BE2C (cell line): ENCODE results near the gene MAN2B2.
"Not testable (repeated sequence)": the region's sequence is repeated elsewhere in the genome, so short reads cannot be mapped to it uniquely, and the experiment has no call there.

ENCODE experiments used
- DNase-seq: peaks from one replicate; pipeline ENCODE4 v3.0.0-alpha.2; 2020
- H3K27me3 ChIP-seq: fragments of 250-450 bp; sonication (Bioruptor Pico); 2 replicates; pipeline ENCODE4 v1.5.1; 2020; ENCODE audit warnings: mild to moderate bottlenecking
- H3K36me3 ChIP-seq: fragments of 250-450 bp; sonication (Bioruptor Pico); 2 replicates; pipeline ENCODE4 v1.5.1; 2020; ENCODE audit warnings: mild to moderate bottlenecking
- H3K4me1 ChIP-seq: fragments of 250-450 bp; sonication (Bioruptor Pico); 2 replicates; pipeline ENCODE4 v1.5.1; 2020
- H3K4me3 ChIP-seq: 2 replicates; pipeline ENCODE4 v1.5.1; 2011; ENCODE audit warnings: low read depth, low read length
- H3K9me3 ChIP-seq: fragments of 250-450 bp; sonication (Bioruptor Pico); 2 replicates; pipeline ENCODE4 v1.5.1; 2020
- CTCF ChIP-seq: IDR thresholded peaks from 2 replicates; pipeline ENCODE4 v1.5.1; 2012; ENCODE audit warnings: mild to moderate bottlenecking, low read depth, low read length

Gene MAN2B2

GRCh38 chr4:6620891-6621555 is 46.0 kb downstream of the MAN2B2 start:
- Histone ChIP-seq H3K4me3 (no peak overlapping the region), H3K27me3 (no peaks in the 10 kb centered on the region), H3K4me1 (no peaks in the 10 kb centered on the region), H3K36me3 (no peaks in the 10 kb centered on the region), H3K9me3 (no peaks in the 10 kb centered on the region)
- no peak for DNase-seq
- peak; percentile 4; the same call in 1 of the 2 replicates for TF ChIP-seq CTCF

GRCh38 chr4:6621556-6621927 is 46.6 kb downstream of the MAN2B2 start:
- H3K9me3 ChIP-seq = no peaks in the 10 kb centered on the region
- H3K4me3 ChIP-seq = no peak overlapping the region
- TF ChIP-seq CTCF = no peak
- DNase-seq = no peak
- no peaks in the 10 kb centered on the region for H3K4me1 ChIP-seq
- no peaks in the 10 kb centered on the region for H3K36me3 ChIP-seq
- H3K27me3 ChIP-seq = no peaks in the 10 kb centered on the region

- H3K36me3 ChIP-seq = no peaks in the 10 kb centered on the region
- no peak for TF ChIP-seq CTCF
- no peaks in the 10 kb centered on the region for H3K27me3 ChIP-seq
- no peaks in the 10 kb centered on the region for H3K4me1 ChIP-seq
- no peaks in the 10 kb centered on the region for H3K9me3 ChIP-seq
- H3K4me3 ChIP-seq = no peak overlapping the region
- DNase-seq = no peak
Measured at GRCh38 chr4:6622744-6623143, 47.8 kb downstream of the MAN2B2 start.

GRCh38 chr4:6625256-6625655 is 50.3 kb downstream of the MAN2B2 start:
- no peak for DNase-seq
- H3K9me3 ChIP-seq = no peaks in the 10 kb centered on the region
- no peaks in the 10 kb centered on the region for H3K27me3 ChIP-seq

GRCh38 chr4:6626066-6626465 is 51.1 kb downstream of the MAN2B2 start:
- H3K9me3 ChIP-seq = no peaks in the 10 kb centered on the region
- H3K4me3 ChIP-seq = no peak overlapping the region
- no peak for DNase-seq
- no peaks in the 10 kb centered on the region for H3K4me1 ChIP-seq
- H3K27me3 ChIP-seq = no peaks in the 10 kb centered on the region
- TF ChIP-seq CTCF = no peak
- H3K36me3 ChIP-seq = no peaks in the 10 kb centered on the region

More at GRCh38 chr4:6625256-6625655, 50.3 kb downstream of the MAN2B2 start:
- Histone ChIP-seq H3K4me1 (no peaks in the 10 kb centered on the region), H3K4me3 (no peak overlapping the region), H3K36me3 (no peaks in the 10 kb centered on the region)
- no peak for TF ChIP-seq CTCF

- H3K4me1 ChIP-seq = no peaks in the 10 kb centered on the region
- no peak for TF ChIP-seq CTCF
- no peak overlapping the region for H3K4me3 ChIP-seq
- no peaks in the 10 kb centered on the region for H3K27me3 ChIP-seq
- no peaks in the 10 kb centered on the region for H3K36me3 ChIP-seq
- no peak for DNase-seq
- no peaks in the 10 kb centered on the region for H3K9me3 ChIP-seq
Measured at GRCh38 chr4:6627832-6628231, 52.8 kb downstream of the MAN2B2 start.

- not testable (repeated sequence) for H3K36me3 ChIP-seq, H3K4me3 ChIP-seq, H3K4me1 ChIP-seq, DNase-seq, H3K27me3 ChIP-seq, H3K9me3 ChIP-seq
Measured at GRCh38 chr4:6628484-6628883, 53.5 kb downstream of the MAN2B2 start.
